Subcutaneous abdominal adipose tissue (tissue), 5 donors: Measurements from ENCODE around the gene FLT3LG.

Source experiments
- H3K27ac ChIP-seq: one replicate; pipeline ENCODE4 v1.7.0; 2013; ENCODE audit warnings: low read depth, mild to moderate bottlenecking, inconsistent platforms, low read length, moderate library complexity
- H3K27me3 ChIP-seq, 5 donors: one replicate each; pipeline ENCODE4 v1.7.0; 2013; ENCODE audit warnings: low read length in 5 of 5, inconsistent platforms in 1 of 5; ENCODE audit not compliant: control insufficient read depth in 5 of 5, insufficient read depth in 4 of 5
- H3K36me3 ChIP-seq, 5 donors: one replicate each; pipeline ENCODE4 v1.7.0; 2013; ENCODE audit warnings: low read length in 5 of 5; ENCODE audit not compliant: control insufficient read depth in 5 of 5, insufficient read depth in 5 of 5
- H3K4me1 ChIP-seq, 5 donors: one replicate each; pipeline ENCODE4 v1.7.0; 2013; ENCODE audit warnings: low read length in 5 of 5, mild to moderate bottlenecking in 3 of 5, moderate library complexity in 1 of 5; ENCODE audit not compliant: control insufficient read depth in 5 of 5, insufficient read depth in 5 of 5
- H3K4me3 ChIP-seq, 5 donors: one replicate each; pipeline ENCODE4 v1.7.0; 2013; ENCODE audit warnings: low read length in 5 of 5, low read depth in 1 of 5
- H3K9ac ChIP-seq, 5 donors: one replicate each; pipeline ENCODE4 v1.7.0; 2013; ENCODE audit warnings: low read length in 5 of 5, mild to moderate bottlenecking in 4 of 5, moderate library complexity in 3 of 5
- H3K9me3 ChIP-seq, 5 donors: one replicate each; pipeline ENCODE4 v1.7.0; 2013; ENCODE audit warnings: low read length in 5 of 5; ENCODE audit not compliant: control insufficient read depth in 5 of 5
- donor health status: healthy.
- donor health status: healthy.
- donor health status: healthy.
- donor health status: healthy.
- donor health status: healthy.

Gene FLT3LG

DNA sequence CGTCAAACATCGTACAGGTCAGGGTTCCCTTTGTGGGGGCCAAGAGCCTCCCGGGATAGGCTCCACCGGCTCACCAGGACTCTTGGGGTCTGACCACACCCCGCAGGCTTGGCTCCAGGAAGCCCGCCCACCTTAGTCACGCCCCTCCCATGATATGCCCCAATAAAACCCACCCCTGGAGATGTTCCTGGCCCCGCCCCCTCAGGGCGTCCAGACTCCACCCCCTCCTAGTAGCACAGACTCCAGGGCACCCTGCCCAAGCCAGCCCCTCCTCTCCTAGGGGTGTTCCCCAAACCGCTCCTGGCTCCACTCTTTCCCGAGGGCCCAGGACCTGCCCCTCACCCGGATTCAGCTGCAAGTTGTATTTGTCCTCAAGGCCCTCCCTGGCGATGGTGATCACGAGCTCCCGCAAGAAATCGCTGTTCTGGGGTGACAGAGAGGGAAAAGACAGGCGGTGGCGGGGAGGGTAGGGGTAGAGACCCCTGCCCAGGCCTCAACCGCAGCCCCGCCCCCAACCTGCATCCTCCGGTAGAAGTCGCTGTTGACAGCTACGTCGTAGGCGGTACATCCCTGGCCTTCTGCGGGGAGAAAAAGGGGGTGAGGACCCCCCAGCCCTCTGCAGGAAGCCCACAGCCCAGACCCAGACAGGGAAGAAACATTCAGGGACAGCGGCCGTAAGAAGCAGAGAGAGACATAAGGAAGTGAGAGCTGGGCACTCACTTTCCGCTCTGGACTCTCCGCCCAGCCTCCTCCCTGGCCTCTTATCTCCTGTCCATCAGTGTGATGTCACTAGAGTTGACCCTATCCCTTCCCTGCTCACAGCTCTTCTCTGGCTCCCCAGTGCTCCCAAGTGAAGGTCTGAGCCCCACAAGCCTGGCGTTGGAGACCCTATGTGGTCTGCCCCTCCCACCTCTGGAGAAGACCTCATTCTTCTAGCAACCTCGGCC, 26.3 kb upstream of the FLT3LG start:
- H3K27me3 ChIP-seq, result no peaks in the 10 kb centered on the region
- no peak overlapping the region for H3K27ac ChIP-seq
- peak overlapping the region in 3 of 5 donors; percentile 12 to 33 (median 18) for H3K4me3 ChIP-seq
- H3K9me3 ChIP-seq, result no peaks in the 10 kb centered on the region
- peak overlapping the region in 1 of 5 donors; percentile 20 for H3K9ac ChIP-seq
- peaks cover 3 to 41% (median 24%) of the 10 kb centered on the region in 5 donors for H3K4me1 ChIP-seq
- peaks cover 0 to 22% (median 7%) of the 10 kb centered on the region in 5 donors for H3K36me3 ChIP-seq

DNA sequence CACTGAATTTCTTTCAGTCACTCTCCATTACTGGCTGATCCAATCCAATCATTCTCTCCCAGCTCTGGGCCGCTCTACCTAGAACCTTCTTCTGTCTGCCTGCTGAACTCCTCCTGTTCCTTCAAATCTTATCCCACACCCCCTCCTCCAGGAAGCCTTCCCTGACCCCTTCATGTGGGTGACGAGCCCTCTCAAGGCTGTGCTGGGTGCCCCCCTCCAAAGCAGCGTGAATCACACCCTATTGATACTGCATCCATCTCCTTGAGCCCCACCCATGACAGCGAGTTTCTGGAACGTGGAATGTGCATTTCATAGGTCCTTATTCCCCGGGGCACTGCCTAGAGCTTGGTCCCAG, 25.6 kb upstream of the FLT3LG start:
- Histone ChIP-seq H3K4me1 (peaks cover 3 to 37% (median 23%) of the 10 kb centered on the region in 5 donors), H3K9ac (no peak overlapping the region), H3K4me3 (no peak overlapping the region), H3K27ac (no peak overlapping the region), H3K27me3 (no peaks in the 10 kb centered on the region), H3K9me3 (no peaks in the 10 kb centered on the region), H3K36me3 (peaks cover 0 to 22% (median 7%) of the 10 kb centered on the region in 5 donors)

DNA sequence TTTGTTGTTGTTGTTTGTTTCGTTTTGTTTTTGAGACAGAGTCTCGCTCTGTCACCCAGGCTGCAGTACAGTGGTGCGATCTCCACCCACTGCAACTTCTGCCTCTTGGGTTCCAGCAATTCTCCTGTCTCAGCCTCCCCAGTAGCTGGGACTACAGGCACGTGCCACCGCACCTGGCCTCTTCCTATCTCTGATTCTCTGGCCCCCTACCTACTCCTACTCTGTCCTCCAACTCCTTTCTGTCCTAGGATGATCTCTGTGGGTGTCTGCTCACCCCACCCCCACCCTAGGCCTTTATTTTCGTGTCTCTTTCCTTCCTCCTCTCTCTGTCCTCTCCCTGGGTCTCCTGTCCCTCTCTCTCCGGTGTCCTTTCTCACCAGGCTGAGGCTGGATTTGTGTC, 23.6 kb upstream of the FLT3LG start:
- H3K4me3 ChIP-seq, result peak overlapping the region in 1 of 5 donors; percentile 6
- peaks cover 0 to 45% (median 34%) of the 10 kb centered on the region in 5 donors for H3K4me1 ChIP-seq
- H3K27ac ChIP-seq, result no peak overlapping the region
- peaks cover 0 to 22% (median 7%) of the 10 kb centered on the region in 5 donors for H3K36me3 ChIP-seq
- H3K9me3 ChIP-seq, result no peaks in the 10 kb centered on the region
- no peaks in the 10 kb centered on the region for H3K27me3 ChIP-seq
- H3K9ac ChIP-seq, result peak overlapping the region in 3 of 5 donors; percentile 19 to 39 (median 28)

DNA sequence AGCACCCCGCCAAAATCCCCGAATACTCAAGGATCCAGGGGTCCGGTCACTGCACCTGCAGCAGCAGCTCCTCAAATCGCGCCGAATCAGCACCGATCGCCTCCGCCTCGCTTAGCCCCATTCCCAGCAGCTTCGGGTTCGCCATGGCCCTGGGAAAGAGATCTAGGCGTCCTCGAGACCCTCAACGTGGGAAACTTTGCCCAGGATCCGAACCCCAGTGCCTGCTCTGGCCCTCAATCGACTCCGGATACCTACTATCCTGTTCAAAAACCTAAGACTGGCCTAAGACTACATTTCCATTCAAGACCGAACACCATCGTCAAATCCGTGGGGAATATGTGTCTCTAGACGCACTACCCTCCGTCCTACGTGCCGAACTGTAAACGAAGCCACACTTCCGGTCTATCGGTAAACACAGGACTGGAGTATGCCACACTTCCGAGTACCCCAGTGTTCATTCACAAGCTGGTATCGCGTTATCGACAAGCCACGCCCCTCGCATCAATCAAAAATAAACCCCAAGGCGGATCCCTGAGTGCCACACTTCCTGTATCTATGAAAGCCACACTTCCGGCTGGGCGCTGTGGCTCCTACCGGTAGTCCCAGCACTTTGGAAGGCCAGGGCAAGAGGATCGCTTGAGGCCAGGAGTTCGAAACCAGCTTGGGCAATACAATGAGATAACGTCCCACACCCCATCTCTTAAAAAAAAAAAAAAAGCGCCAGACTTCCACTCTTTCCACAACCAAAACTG, 22.4 kb upstream of the FLT3LG start, which contains the start of gene PIH1D1:
Gene PIH1D1 (minus strand): TSS at position 385 of the 752 bp plus-strand sequence. CDS start 240 bp downstream, at position 145.
- peak within 1 kb of the TSS; percentile 87 to 95 (median 92) for H3K9ac ChIP-seq
- H3K36me3 ChIP-seq, result peaks cover 0 to 20% (median 7%) of the 10 kb centered on the region in 5 donors
- H3K4me3 ChIP-seq, result peak within 1 kb of the TSS; percentile 76 to 97 (median 93)
- H3K27ac ChIP-seq, result peak within 1 kb of the TSS; percentile 92
- H3K4me1 ChIP-seq, result peaks cover 6 to 54% (median 42%) of the 10 kb centered on the region in 5 donors
- no peaks in the 10 kb centered on the region for H3K9me3 ChIP-seq
- no peaks in the 10 kb centered on the region for H3K27me3 ChIP-seq

DNA sequence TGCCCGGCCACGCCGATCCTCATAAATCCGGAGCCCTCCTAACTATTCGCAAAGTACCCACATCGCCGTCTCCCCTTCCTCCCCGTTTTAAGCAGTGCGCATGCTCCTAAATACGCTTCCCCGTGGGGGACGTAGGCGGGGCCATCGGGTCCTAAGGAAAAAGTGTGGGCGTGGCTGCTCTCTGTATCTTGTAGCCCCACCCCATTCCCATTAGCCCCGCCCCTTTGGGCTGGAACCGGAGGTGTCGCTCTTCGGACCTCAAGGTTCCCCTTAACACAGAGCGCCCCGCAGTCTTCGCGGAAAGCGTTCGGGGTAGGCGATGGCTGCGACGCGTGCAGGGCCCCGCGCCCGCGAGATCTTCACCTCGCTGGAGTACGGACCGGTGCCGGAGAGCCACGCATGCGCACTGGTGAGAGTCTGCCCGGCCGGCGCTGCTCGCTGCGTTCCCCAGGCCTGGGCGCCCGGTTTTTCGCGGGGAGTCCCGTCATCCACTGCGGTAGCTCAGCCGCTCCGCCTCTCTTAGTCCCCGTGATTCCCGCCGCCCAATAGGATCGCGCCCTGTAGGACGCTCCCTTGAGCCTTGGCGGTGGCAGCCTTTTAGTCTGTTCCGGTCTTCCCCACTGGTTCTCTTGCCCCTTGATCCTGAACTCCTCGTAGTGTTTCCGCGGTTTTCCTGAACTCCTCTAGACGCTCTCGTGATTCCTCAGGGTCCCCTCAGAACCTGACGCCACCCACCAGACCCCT, 20.8 kb upstream of the FLT3LG start, which contains the start of gene ALDH16A1:
Gene ALDH16A1 (plus strand): TSS at position 213 of the 744 bp plus-strand sequence. CDS start 107 bp downstream, at position 320.
- H3K9ac ChIP-seq, result peak within 1 kb of the TSS; percentile 86 to 96 (median 90)
- no peaks in the 10 kb centered on the region for H3K27me3 ChIP-seq
- H3K9me3 ChIP-seq, result no peaks in the 10 kb centered on the region
- H3K27ac ChIP-seq, result peak within 1 kb of the TSS; percentile 92
- peaks cover 6 to 55% (median 44%) of the 10 kb centered on the region in 5 donors for H3K4me1 ChIP-seq
- peaks cover 0 to 13% (median 4%) of the 10 kb centered on the region in 5 donors for H3K36me3 ChIP-seq
- H3K4me3 ChIP-seq, result peak within 1 kb of the TSS; percentile 76 to 97 (median 88)

DNA sequence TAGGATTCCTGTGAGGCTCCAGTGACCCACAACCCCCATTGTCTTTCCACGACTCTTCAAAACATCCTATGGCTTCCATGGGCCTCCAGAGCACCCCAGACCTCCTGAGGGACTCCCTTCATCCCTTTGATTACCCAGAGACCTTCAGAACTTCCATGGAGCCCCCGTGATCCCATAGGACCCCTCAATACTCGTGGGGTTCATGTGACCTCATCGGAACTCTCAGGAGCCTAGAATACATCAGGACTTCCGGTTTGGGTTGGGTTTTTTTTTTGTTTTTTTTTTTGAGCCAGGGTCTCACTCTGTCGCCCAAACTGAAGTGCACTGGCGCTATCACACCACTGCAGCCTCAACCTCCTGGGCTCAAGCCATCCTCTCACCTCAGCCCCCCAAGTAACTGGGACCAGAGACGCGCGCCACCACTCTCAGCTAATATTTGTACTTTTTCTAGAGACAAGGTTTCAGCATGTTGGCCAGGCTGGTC, 20.2 kb upstream of the FLT3LG start:
- Histone ChIP-seq H3K4me3 (peak overlapping the region; percentile 76 to 93 (median 85)), H3K4me1 (peaks cover 7 to 59% (median 51%) of the 10 kb centered on the region in 5 donors), H3K9ac (peak overlapping the region; percentile 86 to 96 (median 90)), H3K27me3 (no peaks in the 10 kb centered on the region), H3K9me3 (no peaks in the 10 kb centered on the region), H3K36me3 (peaks cover 0 to 8% (median 4%) of the 10 kb centered on the region in 5 donors), H3K27ac (peak overlapping the region; percentile 92)

DNA sequence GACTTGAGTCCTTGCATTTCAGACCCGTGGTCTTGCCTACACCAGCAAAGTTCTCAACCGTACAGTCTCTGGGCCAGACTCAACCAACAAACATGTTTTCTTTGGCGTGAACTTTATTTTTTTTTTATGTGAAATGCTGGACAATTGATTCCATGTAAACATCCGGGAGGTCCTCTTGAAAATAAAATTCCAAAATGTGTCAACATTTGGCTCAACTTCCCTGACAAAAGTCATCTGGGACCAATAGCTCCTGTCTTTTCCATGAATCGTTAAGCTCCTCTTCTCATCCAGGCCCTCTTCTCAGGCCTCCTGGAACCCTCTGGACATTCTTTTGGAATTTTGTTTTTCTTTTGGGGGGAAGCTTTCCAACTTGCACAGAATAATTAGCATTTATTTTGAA, 18.2 kb upstream of the FLT3LG start:
- peak overlapping the region; percentile 89 for H3K27ac ChIP-seq
- H3K4me3 ChIP-seq, result no peak overlapping the region
- H3K9ac ChIP-seq, result peak overlapping the region in 2 of 5 donors; percentile 30 to 56
- H3K9me3 ChIP-seq, result no peaks in the 10 kb centered on the region
- no peaks in the 10 kb centered on the region for H3K27me3 ChIP-seq
- H3K36me3 ChIP-seq, result peaks cover 0 to 12% (median 5%) of the 10 kb centered on the region in 5 donors
- H3K4me1 ChIP-seq, result peaks cover 10 to 63% (median 47%) of the 10 kb centered on the region in 5 donors

DNA sequence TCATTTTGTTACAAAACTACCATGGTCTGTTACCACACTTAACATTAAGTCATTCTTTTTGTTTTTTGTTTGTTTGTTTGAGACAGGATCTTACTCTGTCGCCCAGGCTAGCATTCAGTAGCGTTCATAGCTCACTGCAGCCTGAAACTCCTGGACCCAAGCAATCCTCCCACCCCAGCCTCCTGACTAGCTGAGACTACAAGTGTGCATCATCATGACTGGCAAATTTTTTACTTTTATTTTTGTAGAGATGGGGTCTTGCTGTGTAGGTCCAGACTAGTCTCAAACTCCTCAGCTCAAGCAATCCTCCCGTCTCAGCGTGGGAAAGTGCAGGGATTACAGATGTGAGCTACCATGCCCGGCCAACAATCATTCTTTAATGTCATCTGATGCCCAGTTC, 17.7 kb upstream of the FLT3LG start:
- Histone ChIP-seq H3K9me3 (no peaks in the 10 kb centered on the region), H3K9ac (peak overlapping the region in 3 of 5 donors; percentile 30 to 89 (median 41)), H3K4me1 (peaks cover 10 to 57% (median 43%) of the 10 kb centered on the region in 5 donors), H3K27me3 (no peaks in the 10 kb centered on the region), H3K27ac (peak overlapping the region; percentile 89), H3K4me3 (no peak overlapping the region), H3K36me3 (peaks cover 0 to 13% (median 5%) of the 10 kb centered on the region in 5 donors)

DNA sequence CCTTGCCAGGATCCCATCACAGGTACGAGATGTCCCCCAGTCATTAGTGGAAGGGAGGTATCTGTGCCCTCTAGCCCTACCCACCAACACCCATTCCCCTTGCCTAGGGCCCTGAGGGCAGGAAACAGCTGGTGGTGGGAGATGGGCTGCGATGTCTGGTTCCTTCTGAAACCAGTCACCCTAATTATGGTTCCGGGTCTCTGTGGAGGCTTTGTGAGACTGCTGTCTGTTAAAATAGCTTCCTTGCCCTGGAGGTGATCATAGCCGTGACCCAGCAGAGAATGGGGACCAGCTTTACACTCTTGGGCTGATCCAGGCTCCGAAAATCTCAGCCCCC, 15.5 kb upstream of the FLT3LG start:
- no peaks in the 10 kb centered on the region for H3K9me3 ChIP-seq
- peak overlapping the region in 2 of 5 donors; percentile 9 to 71 for H3K9ac ChIP-seq
- H3K4me3 ChIP-seq, result no peak overlapping the region
- H3K36me3 ChIP-seq, result peaks cover 0 to 23% (median 5%) of the 10 kb centered on the region in 5 donors
- peaks cover 10 to 48% (median 41%) of the 10 kb centered on the region in 5 donors for H3K4me1 ChIP-seq
- H3K27me3 ChIP-seq, result no peaks in the 10 kb centered on the region
- H3K27ac ChIP-seq, result peak overlapping the region; percentile 89
